H1 (cell line): ENCODE measurements around the gene SMPX.

ENCODE experiments used
- CBX8 ChIP-seq: fragments of 300-800, 300-1000 bp; sonication (generic); IDR thresholded peaks from 2 replicates; pipeline ENCODE4 v1.7.1; 2016; ENCODE audit warnings: low read depth, low read length, borderline replicate concordance
- JUN ChIP-seq: IDR thresholded peaks from 2 replicates; pipeline ENCODE4 v1.6.1; 2011; ENCODE audit warnings: low read depth, mild to moderate bottlenecking, improper control_type of control experiment, low read length
- KDM1A ChIP-seq: fragments of 200-600, 300-600 bp; sonication (generic); IDR thresholded peaks from 2 replicates; pipeline ENCODE4 v1.7.1; 2016; ENCODE audit warnings: mild to moderate bottlenecking, low read length, borderline replicate concordance
- POLR2A ChIP-seq, 2 experiments: IDR thresholded peaks; 1 replicate in 1 of 2; 2 replicates in 1 of 2; pipeline ENCODE4 v1.6.1; 2011; ENCODE audit warnings: low read depth in 2 of 2, low read length in 2 of 2, mild to moderate bottlenecking in 2 of 2; ENCODE audit errors: control extremely low read depth in 1 of 2
- POLR2AphosphoS5 ChIP-seq: IDR thresholded peaks from 2 replicates; pipeline ENCODE4 v1.6.1; 2011; ENCODE audit warnings: low read depth, low read length
- RAD21 ChIP-seq, 2 experiments: IDR thresholded peaks in 1 of 2; conservative IDR thresholded peaks in 1 of 2; 2 replicates each; pipeline ENCODE4 v1.6.1; 2011; ENCODE audit warnings: low read depth in 2 of 2, low read length in 2 of 2, improper control_type of control experiment in 1 of 2, inconsistent platforms in 1 of 2, mild to moderate bottlenecking in 1 of 2, moderate library complexity in 1 of 2
- RFX5 ChIP-seq: IDR thresholded peaks from 2 replicates; pipeline ENCODE4 v1.6.1; 2011; ENCODE audit warnings: low read depth, low read length, improper control_type of control experiment, borderline replicate concordance
- SRF ChIP-seq: IDR thresholded peaks from 2 replicates; pipeline ENCODE4 v1.6.1; 2011; ENCODE audit warnings: mild to moderate bottlenecking, low read depth, low read length, moderate library complexity
- TEAD4 ChIP-seq: IDR thresholded peaks from 2 replicates; pipeline ENCODE4 v1.6.1; 2012; ENCODE audit warnings: low read depth, low read length, inconsistent platforms, mixed read lengths
- TF ChIP-seq, protein P1 (sequence below), 3 experiments: IDR thresholded peaks; 1 replicate in 2 of 3; 2 replicates in 1 of 3; pipeline versions ENCODE4 v1.5.1 to v1.6.1; 2011; ENCODE audit warnings: low read length in 3 of 3, mild to moderate bottlenecking in 3 of 3, inconsistent platforms in 2 of 3, low read depth in 1 of 3, moderate library complexity in 1 of 3; ENCODE audit not compliant: insufficient read depth in 1 of 3; ENCODE audit errors: control extremely low read depth in 1 of 3
- TF ChIP-seq, protein P2 (sequence below): IDR thresholded peaks from 2 replicates; pipeline ENCODE4 v1.6.1; 2011; ENCODE audit warnings: low read depth, mild to moderate bottlenecking, low read length; ENCODE audit not compliant: insufficient read depth

- TF ChIP-seq, protein P1, sequence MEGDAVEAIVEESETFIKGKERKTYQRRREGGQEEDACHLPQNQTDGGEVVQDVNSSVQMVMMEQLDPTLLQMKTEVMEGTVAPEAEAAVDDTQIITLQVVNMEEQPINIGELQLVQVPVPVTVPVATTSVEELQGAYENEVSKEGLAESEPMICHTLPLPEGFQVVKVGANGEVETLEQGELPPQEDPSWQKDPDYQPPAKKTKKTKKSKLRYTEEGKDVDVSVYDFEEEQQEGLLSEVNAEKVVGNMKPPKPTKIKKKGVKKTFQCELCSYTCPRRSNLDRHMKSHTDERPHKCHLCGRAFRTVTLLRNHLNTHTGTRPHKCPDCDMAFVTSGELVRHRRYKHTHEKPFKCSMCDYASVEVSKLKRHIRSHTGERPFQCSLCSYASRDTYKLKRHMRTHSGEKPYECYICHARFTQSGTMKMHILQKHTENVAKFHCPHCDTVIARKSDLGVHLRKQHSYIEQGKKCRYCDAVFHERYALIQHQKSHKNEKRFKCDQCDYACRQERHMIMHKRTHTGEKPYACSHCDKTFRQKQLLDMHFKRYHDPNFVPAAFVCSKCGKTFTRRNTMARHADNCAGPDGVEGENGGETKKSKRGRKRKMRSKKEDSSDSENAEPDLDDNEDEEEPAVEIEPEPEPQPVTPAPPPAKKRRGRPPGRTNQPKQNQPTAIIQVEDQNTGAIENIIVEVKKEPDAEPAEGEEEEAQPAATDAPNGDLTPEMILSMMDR (IDR thresholded peaks at IDR 0.05; ENCODE audit: control extremely low read depth in 1 of 3, insufficient read depth in 1 of 3, low read depth in 1 of 3, low read length in 3 of 3), result no peak
- TF ChIP-seq RFX5 (no peak), TEAD4 (no peak), POLR2AphosphoS5 (no peak), SRF (no peak), RAD21 (IDR thresholded peaks at IDR 0.05 in 1 of 2, conservative IDR thresholded peaks at IDR 0.05 in 1 of 2; ENCODE audit: low read depth in 2 of 2, low read length in 2 of 2) (no peak), CBX8 (no peak), POLR2A (IDR thresholded peaks at IDR 0.05; ENCODE audit: control extremely low read depth in 1 of 2, low read depth in 2 of 2, low read length in 2 of 2) (no peak), KDM1A (no peak), JUN (no peak)
- TF ChIP-seq, protein P2, sequence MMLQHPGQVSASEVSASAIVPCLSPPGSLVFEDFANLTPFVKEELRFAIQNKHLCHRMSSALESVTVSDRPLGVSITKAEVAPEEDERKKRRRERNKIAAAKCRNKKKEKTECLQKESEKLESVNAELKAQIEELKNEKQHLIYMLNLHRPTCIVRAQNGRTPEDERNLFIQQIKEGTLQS, result no peak
These were observed 8.2 kb upstream of the SMPX start for GRCh38 chrX:21766101-21766500.
